Urinary bladder (tissue), 4 donors: ENCODE results near the gene SSR1. TPM values are rescaled to one million over a fixed set of nuclear protein-coding genes. Genes with fewer than 3 reads are reported as not detected.

Experiments
- DNase-seq: peaks from one replicate; pipeline ENCODE4 v3.0.0-alpha.2; 2015; ENCODE audit errors: extremely low spot score
- H3K27ac ChIP-seq: one replicate; pipeline ENCODE4 v1.5.1; 2013; ENCODE audit warnings: low read depth, mild to moderate bottlenecking, moderate library complexity
- H3K36me3 ChIP-seq: one replicate; pipeline ENCODE4 v1.6.1; 2013; ENCODE audit warnings: mild to moderate bottlenecking, moderate library complexity; ENCODE audit not compliant: insufficient read depth
- H3K4me1 ChIP-seq: one replicate; pipeline ENCODE4 v1.6.1; 2013; ENCODE audit warnings: mild to moderate bottlenecking, moderate library complexity; ENCODE audit not compliant: insufficient read depth
- H3K4me3 ChIP-seq: one replicate; pipeline ENCODE4 v1.5.1; 2013; ENCODE audit warnings: low read depth, low read length
- WGBS: extraction: QIAGEN DNeasy Blood & Tissue Kit; methylation state at CpG from one replicate; pipeline ENCODE4 v1.1.7; 2013; 5-methylcytosine and 5-hydroxymethylcytosine counted together
- polyA plus RNA-seq: library from polyadenylated mRNA; stranded (reverse); fragments of 200-250 nt; gene quantifications from one replicate; pipeline ENCODE4 v1.2.3, GENCODE V29; 2013
- total RNA-seq: library from RNA; depleted of rRNA; stranded (reverse); fragments of >200 nt; gene quantifications from one replicate; pipeline ENCODE4 v1.2.3, GENCODE V29; 2014
- donor health status: healthy with polysubstance abuse.
- donor health status: healthy.

Gene SSR1
- total and polyA plus RNA-seq, 2 donors: 55.6 to 100.0 TPM

GRCh38 chr6:7252390-7252789, 60.6 kb downstream of the SSR1 start:
- 91% methylated on average over 4 of the region's 4 CpGs for WGBS
- DNase-seq: no peak

GRCh38 chr6:7251646-7252260, 61.2 kb downstream of the SSR1 start:
- Histone ChIP-seq H3K36me3 (peaks cover 2% of the 10 kb centered on the region), H3K4me1 (no peaks in the 10 kb centered on the region), H3K4me3 (no peak overlapping the region), H3K27ac (no peak overlapping the region)
- WGBS: 88% methylated on average over 6 of the region's 6 CpGs
- DNase-seq: no peak

More at GRCh38 chr6:7252390-7252789, 60.6 kb downstream of the SSR1 start:
- no peaks in the 10 kb centered on the region for H3K4me1 ChIP-seq
- no peak overlapping the region for H3K27ac ChIP-seq
- no peak overlapping the region for H3K4me3 ChIP-seq
- H3K36me3 ChIP-seq: peaks cover 2% of the 10 kb centered on the region

- Histone ChIP-seq H3K36me3 (peaks cover 2% of the 10 kb centered on the region), H3K27ac (no peak overlapping the region), H3K4me3 (no peak overlapping the region), H3K4me1 (no peaks in the 10 kb centered on the region)
- WGBS: 94% methylated on average over 8 of the region's 8 CpGs
- DNase-seq: no peak
Observed at GRCh38 chr6:7250812-7251211, 62.2 kb downstream of the SSR1 start.

- H3K4me3 ChIP-seq: no peak overlapping the region
- peaks cover 2% of the 10 kb centered on the region for H3K36me3 ChIP-seq
- 61% methylated on average over 7 of the region's 7 CpGs for WGBS
- no peak overlapping the region for H3K27ac ChIP-seq
- DNase-seq: no peak
- H3K4me1 ChIP-seq: no peaks in the 10 kb centered on the region
Observed at GRCh38 chr6:7249946-7250643, 62.9 kb downstream of the SSR1 start.

- Histone ChIP-seq H3K27ac (no peak overlapping the region), H3K4me1 (no peaks in the 10 kb centered on the region), H3K36me3 (peaks cover 2% of the 10 kb centered on the region), H3K4me3 (no peak overlapping the region)
- 96% methylated on average over 2 of the region's 2 CpGs for WGBS
- no peak for DNase-seq
Observed at GRCh38 chr6:7249391-7249790, 63.6 kb downstream of the SSR1 start.

GRCh38 chr6:7247828-7248227, 65.2 kb downstream of the SSR1 start:
- no peak for DNase-seq
- no peak overlapping the region for H3K27ac ChIP-seq
- H3K4me1 ChIP-seq: no peaks in the 10 kb centered on the region
- H3K36me3 ChIP-seq: peaks cover 2% of the 10 kb centered on the region
- 95% methylated on average over 13 of the region's 13 CpGs for WGBS
- no peak overlapping the region for H3K4me3 ChIP-seq

GRCh38 chr6:7247179-7247456, 65.9 kb downstream of the SSR1 start:
- no peak overlapping the region for H3K4me3 ChIP-seq
- no peak overlapping the region for H3K27ac ChIP-seq
- no peak for DNase-seq
- WGBS: 95% methylated on average over 15 of the region's 15 CpGs
- no peaks in the 10 kb centered on the region for H3K4me1 ChIP-seq
- peaks cover 2% of the 10 kb centered on the region for H3K36me3 ChIP-seq

- H3K27ac ChIP-seq: no peak overlapping the region
- H3K4me3 ChIP-seq: no peak overlapping the region
- 94% methylated on average over 71 of the region's 71 CpGs for WGBS
- no peaks in the 10 kb centered on the region for H3K4me1 ChIP-seq
- H3K36me3 ChIP-seq: peaks cover 2% of the 10 kb centered on the region
- DNase-seq: no peak
Observed at GRCh38 chr6:7246401-7247178, 66.4 kb downstream of the SSR1 start.

GRCh38 chr6:7245668-7246393, 67.2 kb downstream of the SSR1 start:
- WGBS: 92% methylated on average over 15 of the region's 15 CpGs
- Histone ChIP-seq H3K27ac (no peak overlapping the region), H3K4me1 (no peaks in the 10 kb centered on the region), H3K36me3 (peaks cover 2% of the 10 kb centered on the region), H3K4me3 (no peak overlapping the region)
- no peak for DNase-seq

- no peak for DNase-seq
- Histone ChIP-seq H3K4me1 (no peaks in the 10 kb centered on the region), H3K4me3 (no peak overlapping the region), H3K27ac (no peak overlapping the region), H3K36me3 (no peaks in the 10 kb centered on the region)
- WGBS: 9% methylated on average over 7 of the region's 7 CpGs
Observed at GRCh38 chr6:7243179-7243981, 69.6 kb downstream of the SSR1 start.

- H3K27ac ChIP-seq: no peak overlapping the region
- 80% methylated on average over 4 of the region's 4 CpGs for WGBS
- no peaks in the 10 kb centered on the region for H3K4me1 ChIP-seq
- H3K36me3 ChIP-seq: no peaks in the 10 kb centered on the region
- DNase-seq: no peak
- H3K4me3 ChIP-seq: no peak overlapping the region
Observed at GRCh38 chr6:7242835-7243178, 70.2 kb downstream of the SSR1 start.

GRCh38 chr6:7241709-7242645, 71.0 kb downstream of the SSR1 start:
- no peaks in the 10 kb centered on the region for H3K36me3 ChIP-seq
- H3K4me1 ChIP-seq: no peaks in the 10 kb centered on the region
- peak overlapping the region; percentile 57 for H3K27ac ChIP-seq
- H3K4me3 ChIP-seq: no peak overlapping the region
- no peak for DNase-seq
- WGBS: 63% methylated on average over 13 of the region's 13 CpGs
